PC-9 (cell line): ENCODE data around the gene CDC42BPB. TPM values are rescaled to one million over a fixed set of nuclear protein-coding genes. Genes with fewer than 3 reads are reported as not detected.

Experiments
- BruUV-seq: library from RNA; stranded (reverse); fragments of 400-500 nt; replicated peaks from 2 replicates; lab custom pipeline; 2021; lab: Mats Ljungman, UMichigan
- CTCF ChIA-PET: fragments of 300-600 bp; sonication (Branson Sonifier 250); formaldehyde crosslinking; loops from one replicate; lab custom pipeline; 2022; ENCODE audit warnings: antibody characterized with exemption; lab: Charles Lee
- POLR2A ChIA-PET: fragments of 300-600 bp; sonication (Branson Sonifier 250); formaldehyde crosslinking; loops from one replicate; lab custom pipeline; 2022; ENCODE audit warnings: antibody characterized with exemption; ENCODE audit not compliant: unreplicated experiment; lab: Charles Lee
- DNase-seq, 2 experiments: peaks; one replicate each; pipeline versions ENCODE4 v3.0.0 to v3.0.0-alpha.2; 2015 to 2022; ENCODE audit warnings: mixed read lengths in 1 of 2
- H2AFZ ChIP-seq: fragments of 200-600 bp; sonication (generic); 2 replicates; pipeline ENCODE4 v1.8.1; 2017; ENCODE audit warnings: antibody characterized with exemption
- H3F3A ChIP-seq: fragments of 200-600 bp; sonication (generic); 2 replicates; pipeline ENCODE4 v1.8.1; 2017; ENCODE audit warnings: antibody characterized with exemption, mild to moderate bottlenecking, low read depth; ENCODE audit not compliant: insufficient read depth
- H3K27ac ChIP-seq: fragments of 200-600 bp; sonication (generic); 2 replicates; pipeline ENCODE4 v1.6.1; 2016; ENCODE audit warnings: mixed run types
- H3K27me3 ChIP-seq: fragments of 200-600 bp; sonication (generic); 2 replicates; pipeline ENCODE4 v1.6.1; 2016; ENCODE audit warnings: low read depth, mixed run types; ENCODE audit not compliant: insufficient read depth
- H3K36me3 ChIP-seq: fragments of 200-600 bp; sonication (generic); 2 replicates; pipeline ENCODE4 v1.6.1; 2016; ENCODE audit warnings: low read depth, mixed run types
- H3K4me1 ChIP-seq: fragments of 200-600 bp; sonication (generic); replicated peaks from 2 replicates; pipeline ENCODE4 v1.6.1; 2016; ENCODE audit warnings: mixed run types; ENCODE audit not compliant: insufficient read depth
- H3K4me2 ChIP-seq: fragments of 200-600 bp; sonication (generic); 2 replicates; pipeline ENCODE4 v1.6.1; 2017; ENCODE audit warnings: mixed run types
- H3K4me3 ChIP-seq: fragments of 200-600 bp; sonication (generic); 2 replicates; pipeline ENCODE4 v1.6.1; 2016; ENCODE audit warnings: mixed run types
- H3K79me2 ChIP-seq: fragments of 200-600 bp; sonication (generic); 2 replicates; pipeline ENCODE4 v1.6.1; 2017; ENCODE audit warnings: low read depth, mixed run types
- H3K9me2 ChIP-seq: fragments of 200-600 bp; sonication (generic); 2 replicates; pipeline ENCODE4 v1.8.1; 2017; ENCODE audit warnings: mild to moderate bottlenecking; ENCODE audit not compliant: insufficient read depth
- H3K9me3 ChIP-seq: fragments of 200-600 bp; sonication (generic); 2 replicates; pipeline ENCODE4 v1.8.1; 2016; ENCODE audit warnings: low read depth; ENCODE audit not compliant: insufficient read depth
- H4K20me1 ChIP-seq: fragments of 200-600 bp; sonication (generic); 2 replicates; pipeline ENCODE4 v1.8.1; 2017; ENCODE audit not compliant: insufficient read depth
- CTCF ChIP-seq: fragments of 200-600 bp; sonication (generic); conservative IDR thresholded peaks from 2 replicates; pipeline ENCODE4 v1.6.1; 2017; ENCODE audit warnings: mixed run types, antibody characterized with exemption, mild to moderate bottlenecking, moderate library complexity
- EZH2 ChIP-seq: fragments of 200-600 bp; sonication (generic); IDR thresholded peaks from 2 replicates; pipeline ENCODE4 v1.8.0; 2017; ENCODE audit warnings: antibody characterized with exemption, low read depth
- intact Hi-C: fragments of 100-400 bp; cut with micrococcal nuclease; formaldehyde crosslinking; loops from one replicate; pipeline ENCODE4 v1.10.0; 2022; ENCODE audit not compliant: unreplicated experiment
- total RNA-seq: library from RNA; stranded (reverse); gene quantifications from 2 replicates; pipeline ENCODE4 v1.2.3, GENCODE V29; 2021

Gene CDC42BPB
- total RNA-seq, 1 experiment from 2014 or later, result 203 TPM

- H3K9me2 ChIP-seq, result no peaks in the 10 kb centered on the region
- H3K4me3 ChIP-seq, result no peak overlapping the region
- ChIA-PET CTCF (no interaction called here), POLR2A (no interaction called here)
- intact Hi-C loops, result no loop called here
- no peaks in the 10 kb centered on the region for H4K20me1 ChIP-seq
- BruUV-seq, result no TSS peak
- no peak for DNase-seq
- no peaks in the 10 kb centered on the region; the same call in none of the 2 replicates for H3F3A ChIP-seq
- no peaks in the 10 kb centered on the region for H3K4me1 ChIP-seq
- TF ChIP-seq CTCF (no peak), EZH2 (no peak)
- no peak overlapping the region for H3K27ac ChIP-seq
- no peak overlapping the region for H3K4me2 ChIP-seq
- H3K79me2 ChIP-seq, result no peaks in the 10 kb centered on the region
- H3K36me3 ChIP-seq, result no peaks in the 10 kb centered on the region
- no peak overlapping the region for H2AFZ ChIP-seq
- no peaks in the 10 kb centered on the region; the same call in 1 of the 2 replicates for H3K9me3 ChIP-seq
- no peaks in the 10 kb centered on the region for H3K27me3 ChIP-seq
Observed at GRCh38 chr14:102920998-102921304, 136.4 kb downstream of the CDC42BPB start.

DNA sequence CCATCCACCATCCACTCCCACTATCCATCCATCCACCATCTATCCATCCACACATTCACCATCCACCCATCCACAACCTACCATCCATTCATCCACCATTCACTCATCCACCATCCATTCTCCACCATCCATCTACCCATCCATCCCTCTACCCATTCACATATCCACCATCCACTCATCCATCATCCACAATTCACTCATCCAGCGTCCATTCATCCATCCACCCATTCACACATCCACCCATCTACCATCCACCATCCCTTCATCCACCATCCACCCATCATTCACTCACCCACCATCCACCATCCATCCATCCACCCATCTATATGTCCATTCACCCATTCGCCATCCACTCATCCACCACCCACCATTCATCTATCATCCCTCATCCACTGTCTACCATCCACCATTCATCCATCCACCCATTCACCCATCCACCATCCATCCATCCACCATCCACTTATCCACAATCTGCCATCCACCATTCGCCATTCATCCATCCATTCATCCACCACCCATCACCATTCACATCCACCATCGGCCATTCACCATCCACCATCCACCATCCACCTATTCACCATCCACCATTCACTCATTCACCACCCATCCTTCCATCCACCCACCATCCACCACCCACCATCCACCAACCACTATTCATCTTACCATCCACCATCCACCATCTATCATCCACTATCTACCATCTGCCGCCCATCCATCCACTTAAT is 136.9 kb downstream of the CDC42BPB start:
- ChIA-PET POLR2A (no interaction called here), CTCF (no interaction called here)
- Histone ChIP-seq H3K27me3 (no peaks in the 10 kb centered on the region), H3K9me2 (no peaks in the 10 kb centered on the region), H3K79me2 (no peaks in the 10 kb centered on the region), H3K36me3 (no peaks in the 10 kb centered on the region), H3K4me1 (no peaks in the 10 kb centered on the region), H3K4me2 (no peak overlapping the region), H2AFZ (no peak overlapping the region), H4K20me1 (no peaks in the 10 kb centered on the region), H3K27ac (no peak overlapping the region), H3F3A (no peaks in the 10 kb centered on the region; the same call in 1 of the 2 replicates), H3K9me3 (no peaks in the 10 kb centered on the region; the same call in 1 of the 2 replicates), H3K4me3 (no peak overlapping the region)
- no TSS peak for BruUV-seq
- TF ChIP-seq CTCF, result no peak
- TF ChIP-seq EZH2, result no peak
- no peak for DNase-seq
- intact Hi-C loops, result no loop called here

GRCh38 chr14:102918438-102918837 is 138.9 kb downstream of the CDC42BPB start:
- Histone ChIP-seq H3K4me2 (no peak overlapping the region), H4K20me1 (no peaks in the 10 kb centered on the region), H3K27me3 (no peaks in the 10 kb centered on the region), H3K79me2 (no peaks in the 10 kb centered on the region), H3K27ac (no peak overlapping the region), H3K9me2 (no peaks in the 10 kb centered on the region), H3F3A (no peaks in the 10 kb centered on the region; the same call in 1 of the 2 replicates), H2AFZ (no peak overlapping the region), H3K36me3 (no peaks in the 10 kb centered on the region), H3K4me3 (no peak overlapping the region), H3K4me1 (no peaks in the 10 kb centered on the region), H3K9me3 (no peaks in the 10 kb centered on the region; the same call in 1 of the 2 replicates)
- no peak for DNase-seq
- intact Hi-C loops, result loop anchor here (1.0 to 5.0 kb wide), 3 partner anchors 136 to 481 kb away; no protein-coding TSS in a partner anchor
- no TSS peak for BruUV-seq
- TF ChIP-seq EZH2 (no peak), CTCF (no peak)
- ChIA-PET CTCF (interaction anchor here (0.6 kb wide), 1 partner anchor 359 kb away, joined by 3 read pairs; no protein-coding TSS in a partner anchor), POLR2A (no interaction called here)
